Right ventricle myocardium superior (tissue), 1 donor: ENCODE data around the gene GPD2. TPM values are rescaled to one million over a fixed set of nuclear protein-coding genes. Genes with fewer than 3 reads are reported as not detected.

Experiments used
- ATAC-seq: fragments of 200-7000 bp; cut with Tn5 transposase; one replicate; pipeline ENCODE4 v1.9.1; 2020; ENCODE audit warnings: mild to moderate bottlenecking; ENCODE audit not compliant: poor library complexity
- DNase-seq: peaks from one replicate; pipeline ENCODE4 v3.0.0-alpha.2; 2020
- intact Hi-C: fragments of 100-400 bp; cut with DNase I; formaldehyde crosslinking; loops from one replicate; pipeline ENCODE4 v1.11.2; 2022
- long read RNA-seq: library from polyadenylated mRNA; unstranded; transcript quantifications from one replicate; pipeline ENCODE4 v2.0.0, GENCODE V29; 2021
- total RNA-seq: library from RNA; stranded (reverse); fragmentation: NEBNext Ultra II Directional; extraction: Animal tissue kit (Norgen Biotek cat#: 25700); gene quantifications from one replicate; pipeline ENCODE4 v1.2.1, GENCODE V29; 2021
- donor health status: DM: no; HTN: yes; CAD: no; lungs with severe emphysema.

The GPD2 gene
- 15.8 TPM for total RNA-seq
- long read RNA-seq, full-length matches to known transcripts = 6 of 11 reads
- long read RNA-seq, partial matches to known transcripts = 2 of 11 reads
- long read RNA-seq, other reads (novel, unspliced or antisense) = 3 of 11 reads

DNA sequence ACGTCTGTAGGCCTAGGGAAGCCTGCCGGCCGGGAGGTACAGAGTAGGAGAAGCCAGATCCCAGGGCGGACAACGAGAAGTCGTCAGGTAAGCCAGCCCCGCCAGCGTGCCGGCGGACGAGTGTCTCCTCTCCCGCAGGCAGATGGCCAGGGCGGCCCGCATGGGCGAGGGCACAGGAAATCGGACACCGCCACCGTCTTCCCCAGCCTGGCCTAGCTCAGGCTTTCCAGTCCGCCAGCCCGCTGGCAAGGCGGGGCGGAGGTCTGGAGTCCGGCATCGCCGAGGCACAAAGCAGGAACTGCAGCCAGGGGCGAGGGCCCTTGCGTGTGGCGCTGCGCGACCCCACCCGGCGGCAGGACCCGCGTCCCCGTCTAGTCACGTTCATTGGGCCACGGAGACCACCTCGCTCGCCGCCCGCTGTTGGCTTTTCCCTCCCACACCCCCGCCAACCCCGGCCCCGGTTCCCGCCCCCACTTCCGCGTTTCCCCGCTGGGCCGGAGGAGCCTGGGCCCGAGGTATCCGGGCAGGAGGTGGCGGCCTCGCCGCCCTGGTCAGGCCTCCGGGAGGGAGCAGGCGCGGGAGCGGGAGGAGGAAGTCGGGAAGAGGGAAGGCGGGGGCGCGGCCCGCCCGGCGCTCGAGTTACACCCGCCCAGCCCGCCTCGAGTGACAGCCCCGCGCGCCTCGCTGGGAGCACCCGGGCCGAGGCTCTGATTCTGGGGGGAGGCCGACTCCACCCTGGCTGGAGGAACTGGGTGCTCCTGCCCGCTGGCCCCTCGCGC is at the start of gene GPD2:
Gene GPD2, plus strand, starts transcription at position 662 of the 779 bp plus-strand sequence. CDS start 39,727 bp downstream, outside the sequence.
- ATAC-seq (peak; percentile 99), DNase-seq (peak; percentile 96)
- intact Hi-C loops = loop anchor here (5.0 kb wide), 1 partner anchor 34 kb away; no protein-coding TSS in a partner anchor

DNA sequence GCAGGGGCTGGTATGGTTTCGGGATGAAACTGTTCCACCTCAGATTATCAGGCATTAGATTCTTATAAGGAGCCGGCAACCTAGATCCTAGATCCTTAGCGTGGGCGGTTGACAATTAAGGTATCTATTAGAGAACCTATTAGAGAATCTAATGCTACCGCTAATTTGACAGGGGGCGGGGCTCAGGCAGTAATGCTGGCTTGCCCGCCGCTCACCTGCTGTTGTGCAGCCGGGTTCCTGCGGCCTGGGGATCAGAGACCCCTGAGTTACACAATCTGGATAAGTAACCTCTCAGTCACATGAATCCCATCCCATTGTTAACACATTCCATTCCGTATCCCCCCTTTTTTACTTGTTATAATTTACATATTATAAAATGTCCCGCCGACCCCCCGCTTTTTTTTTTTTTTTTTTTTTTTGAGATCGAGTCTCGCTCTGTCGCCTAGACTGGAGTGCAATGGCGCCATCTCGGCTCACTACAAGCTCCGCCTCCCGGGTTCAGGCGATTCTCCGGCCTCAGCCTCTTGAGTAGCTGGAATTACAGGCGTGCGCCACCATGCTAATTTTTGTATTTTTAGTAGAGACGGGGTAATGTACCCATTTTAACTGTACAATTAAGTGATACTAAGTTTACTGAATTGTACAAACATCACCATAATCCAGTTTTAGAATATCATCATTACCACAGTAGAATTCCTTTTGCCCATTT is 42.0 kb upstream of the GPD2 start:
- ATAC-seq (no peak), DNase-seq (no peak)
- intact Hi-C loops = no loop called here

DNA sequence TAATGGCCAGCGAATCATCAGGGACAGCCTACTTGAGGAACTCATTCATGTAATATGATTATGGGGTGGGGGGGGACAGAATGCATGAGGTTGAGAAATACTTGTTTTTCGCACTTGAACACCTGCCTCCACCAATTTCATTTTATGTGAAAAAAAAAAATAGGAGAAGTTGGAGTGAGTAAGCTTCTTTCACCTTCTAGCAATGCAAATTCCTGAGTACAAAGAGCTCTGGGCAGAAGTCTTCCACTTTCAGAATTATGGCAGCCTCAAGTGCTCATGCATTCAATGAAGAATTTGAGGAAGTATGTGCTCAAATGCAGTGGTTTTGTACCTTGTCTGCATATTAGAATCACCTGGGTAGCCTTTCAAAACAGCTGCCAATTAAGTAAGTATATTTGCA is 40.1 kb upstream of the GPD2 start:
- intact Hi-C loops = no loop called here
- ATAC-seq = no peak

DNA sequence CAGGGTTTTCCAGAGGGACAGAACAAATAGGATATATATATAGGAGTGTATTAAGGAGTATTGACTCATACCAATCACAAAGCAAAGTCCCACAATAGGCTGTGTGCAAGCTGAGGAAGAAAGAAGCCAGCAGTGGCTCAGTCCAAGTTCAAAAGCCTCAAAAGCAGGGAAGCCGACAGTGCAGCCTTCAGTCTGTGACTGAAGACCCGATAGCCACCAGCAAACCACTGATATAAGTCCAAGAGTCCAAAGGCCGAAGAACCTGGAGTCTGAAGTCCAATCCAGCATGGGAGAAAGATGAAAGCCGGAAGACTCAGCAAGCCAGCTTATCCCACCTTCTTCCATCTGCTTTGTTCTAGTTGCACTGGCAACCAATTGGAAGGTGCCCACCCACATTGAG is 39.0 kb upstream of the GPD2 start:
- ATAC-seq (no peak), DNase-seq (no peak)
- intact Hi-C loops = no loop called here

More for the DNA sequence above, 40.1 kb upstream of the GPD2 start:
- no peak for DNase-seq

DNA sequence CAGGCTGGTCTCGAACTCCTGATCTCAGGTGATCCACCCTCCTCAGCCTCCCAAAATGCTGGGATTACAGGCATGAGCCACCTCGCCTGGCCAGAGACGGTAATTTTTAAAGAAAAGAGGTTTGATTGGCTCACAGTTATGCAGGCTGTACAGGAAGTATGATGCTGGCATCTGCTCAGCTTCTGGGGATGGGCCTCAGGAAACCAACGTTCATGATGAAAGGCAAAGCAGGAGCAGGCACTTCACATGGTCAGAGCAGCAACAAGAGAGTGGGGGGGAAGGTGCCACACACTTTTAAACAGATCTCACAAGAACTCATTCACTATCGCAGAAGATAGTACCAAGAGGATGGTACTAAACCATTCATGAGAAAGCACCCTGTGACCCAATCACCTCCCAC is 38.0 kb upstream of the GPD2 start:
- DNase-seq (no peak), ATAC-seq (no peak)
- intact Hi-C loops = no loop called here

DNA sequence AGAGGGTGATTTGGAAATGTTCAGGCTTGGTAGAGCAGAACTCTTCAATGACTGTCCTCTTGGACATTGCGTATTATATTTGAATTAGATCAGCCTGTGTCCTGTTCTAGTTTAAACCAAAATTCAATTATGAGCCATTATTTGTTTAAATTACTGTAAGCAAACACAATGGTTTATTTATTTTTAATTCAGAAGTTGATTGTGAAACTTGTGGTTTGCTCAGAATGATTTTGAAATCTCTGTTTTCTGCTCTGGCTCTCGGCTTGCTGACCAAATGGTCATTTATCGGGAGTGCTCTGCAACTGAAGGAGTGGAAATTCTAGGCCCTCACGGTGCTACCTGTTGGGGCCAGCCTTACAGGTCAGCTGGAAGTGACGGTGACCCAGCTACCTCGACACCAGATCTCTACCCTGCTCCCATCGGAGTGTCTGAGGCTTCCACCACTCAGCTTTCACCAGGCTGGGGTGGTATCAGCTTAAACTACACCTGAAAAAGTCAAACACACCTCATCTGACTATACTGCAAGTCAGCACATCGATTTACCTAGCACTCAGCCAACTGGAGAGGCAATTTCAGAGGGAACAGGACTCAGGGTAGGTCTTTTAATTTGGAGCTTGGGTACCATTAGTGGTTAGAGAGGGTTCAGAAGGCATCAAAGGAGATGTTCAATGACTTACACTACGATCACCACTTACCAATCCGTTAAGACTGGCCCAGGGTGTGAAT is 36.8 kb upstream of the GPD2 start:
- intact Hi-C loops = no loop called here
- no peak for ATAC-seq
- no peak for DNase-seq

DNA sequence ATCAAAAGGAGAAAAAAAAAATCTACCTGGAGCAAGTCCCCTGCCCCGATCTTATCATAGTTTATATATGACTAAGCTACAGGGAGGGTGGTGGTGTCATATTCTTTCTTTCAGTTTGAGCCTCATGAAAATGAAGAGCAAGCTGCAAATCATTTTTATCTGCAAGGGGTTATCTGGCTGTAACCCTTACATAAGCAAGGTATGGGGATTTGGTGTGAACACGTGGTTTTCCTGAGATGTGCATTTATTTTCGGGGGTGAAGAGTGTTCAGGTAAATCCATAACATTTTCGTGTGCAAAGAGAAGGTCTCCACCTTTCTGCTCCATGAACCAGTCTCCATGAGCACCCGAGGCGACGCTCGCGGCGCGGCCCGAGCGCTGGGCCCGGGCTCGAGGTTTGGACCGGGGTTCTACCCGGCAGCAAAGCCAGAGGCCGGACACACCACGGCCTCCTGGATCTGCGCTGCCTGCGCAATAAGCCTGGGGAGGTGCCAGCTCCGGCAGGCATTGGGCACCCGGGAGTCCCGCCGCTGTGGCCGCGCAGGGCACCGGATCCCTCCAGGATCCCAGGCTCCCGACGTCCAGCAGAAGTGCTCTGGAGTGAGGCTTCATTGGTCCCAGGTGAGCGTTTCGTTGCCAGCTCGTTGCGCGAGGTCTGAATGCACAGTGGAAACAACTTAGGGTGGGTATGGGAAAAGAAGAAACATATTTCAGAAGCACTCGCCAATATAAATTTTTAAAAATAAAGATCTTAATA is 36.1 kb upstream of the GPD2 start:
- ATAC-seq (peak; percentile 96), DNase-seq (peak; percentile 90)
- intact Hi-C loops = loop anchor here (5.0 kb wide), 2 partner anchors 37 to 68 kb away; partner anchors contain the start of genes GPD2 and NR4A2

DNA sequence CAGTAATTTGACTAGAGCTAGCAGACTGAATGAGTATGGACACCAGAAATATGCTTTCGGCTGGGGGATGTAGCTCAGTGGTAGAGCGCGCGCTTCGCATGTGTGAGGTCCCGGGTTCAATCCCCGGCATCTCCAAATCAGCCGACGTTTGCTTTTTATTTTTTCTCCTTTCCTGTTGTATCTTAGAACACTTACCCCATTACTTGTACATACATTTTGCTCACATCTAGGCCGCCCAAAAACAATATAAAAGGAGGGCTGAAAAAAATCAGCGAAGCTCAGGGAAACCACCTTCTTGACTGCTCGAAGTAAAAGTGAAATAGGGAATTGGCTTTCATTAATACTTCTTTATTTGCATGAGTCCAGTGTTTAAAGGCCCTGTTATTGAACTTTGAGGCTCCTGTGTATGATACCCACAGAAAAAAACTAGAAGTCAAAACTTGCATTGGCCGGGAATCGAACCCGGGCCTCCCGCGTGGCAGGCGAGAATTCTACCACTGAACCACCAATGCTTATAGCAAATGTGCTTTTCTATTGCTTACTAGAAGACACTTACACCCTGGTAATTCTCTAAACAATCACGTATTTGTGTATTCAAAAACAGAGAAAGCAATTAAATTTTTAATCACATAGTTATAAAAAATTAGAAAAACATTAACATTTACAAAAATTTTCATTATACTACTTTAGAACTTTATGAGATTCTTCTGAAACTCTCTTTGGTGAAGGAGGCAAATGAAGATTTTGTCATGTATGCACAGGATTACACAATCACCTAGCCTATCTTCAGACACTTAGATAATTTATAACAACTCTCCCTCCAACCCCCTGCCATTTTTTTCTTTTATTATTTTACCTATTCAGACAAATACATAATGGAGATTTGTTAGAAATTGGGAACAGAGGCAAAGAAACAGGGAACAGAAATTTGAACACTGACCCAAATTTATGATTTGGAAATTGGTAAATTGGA is 35.2 kb upstream of the GPD2 start:
- DNase-seq (peak; percentile 69), ATAC-seq (peak; percentile 93)
- intact Hi-C loops = loop anchor here (5.0 kb wide), 2 partner anchors 36 to 69 kb away; partner anchors contain the start of genes GPD2 and NR4A2

DNA sequence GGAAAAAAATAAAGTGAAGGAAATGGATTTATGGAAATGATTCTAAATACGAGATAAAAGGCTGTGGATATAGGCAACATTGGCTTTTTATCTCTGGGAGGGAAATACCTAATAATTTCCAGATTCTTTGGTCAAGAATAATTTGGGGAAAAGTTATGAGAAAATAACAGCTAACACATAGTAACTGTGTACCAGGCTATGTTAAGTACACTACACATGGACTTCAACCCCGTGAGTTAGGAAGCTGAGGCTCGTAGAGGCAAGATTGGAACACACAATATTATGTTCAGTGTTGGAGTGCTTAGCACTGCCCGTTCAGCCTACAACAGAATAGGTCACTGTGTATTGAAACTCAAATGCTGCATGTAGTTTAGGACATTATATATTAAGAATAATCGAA is 34.3 kb upstream of the GPD2 start:
- intact Hi-C loops = loop anchor here (5.0 kb wide), 2 partner anchors 35 to 70 kb away; partner anchors contain the start of genes GPD2 and NR4A2
- no peak for ATAC-seq
- DNase-seq = no peak

DNA sequence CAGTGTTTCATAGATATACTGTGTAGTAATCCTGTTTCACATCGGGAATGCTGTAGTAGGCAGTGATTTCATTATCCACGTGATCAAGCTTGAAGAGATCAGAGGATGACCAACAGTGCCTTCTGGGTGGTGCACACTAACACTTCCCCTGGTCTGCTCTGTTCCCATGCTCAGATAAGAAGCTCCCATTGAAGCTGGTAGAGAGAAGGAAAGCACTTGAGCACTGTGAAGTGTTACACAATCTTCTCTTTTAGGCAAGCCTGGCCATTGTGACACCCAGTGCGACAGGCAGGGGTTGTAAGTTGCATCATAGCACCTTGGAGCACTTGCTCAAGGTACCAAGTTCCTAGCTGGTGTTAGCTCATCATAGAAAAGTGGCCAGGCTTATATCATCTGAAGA is 30.6 kb upstream of the GPD2 start:
- ATAC-seq (peak; percentile 56), DNase-seq (peak; percentile 43)
- intact Hi-C loops = no loop called here

DNA sequence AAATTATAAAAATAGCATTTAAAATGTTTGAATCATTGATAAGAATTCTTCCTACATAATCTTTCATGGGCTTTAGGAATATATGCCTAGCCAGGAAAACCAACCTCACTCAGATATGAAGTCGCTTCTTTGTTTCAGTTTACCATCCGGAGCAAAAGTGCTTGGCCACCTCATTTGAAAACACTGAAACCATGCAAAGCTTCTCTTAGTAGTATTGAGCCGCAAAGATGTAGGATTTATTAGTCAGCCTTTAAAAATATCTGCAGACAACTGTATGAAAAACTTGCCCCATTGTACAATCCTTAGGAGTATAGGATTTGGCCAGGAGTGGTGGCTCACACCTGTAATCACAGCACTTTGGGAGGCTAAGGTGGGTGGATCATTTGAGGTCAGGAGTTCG is 24.3 kb upstream of the GPD2 start:
- intact Hi-C loops = no loop called here
- DNase-seq = no peak
- ATAC-seq = no peak

DNA sequence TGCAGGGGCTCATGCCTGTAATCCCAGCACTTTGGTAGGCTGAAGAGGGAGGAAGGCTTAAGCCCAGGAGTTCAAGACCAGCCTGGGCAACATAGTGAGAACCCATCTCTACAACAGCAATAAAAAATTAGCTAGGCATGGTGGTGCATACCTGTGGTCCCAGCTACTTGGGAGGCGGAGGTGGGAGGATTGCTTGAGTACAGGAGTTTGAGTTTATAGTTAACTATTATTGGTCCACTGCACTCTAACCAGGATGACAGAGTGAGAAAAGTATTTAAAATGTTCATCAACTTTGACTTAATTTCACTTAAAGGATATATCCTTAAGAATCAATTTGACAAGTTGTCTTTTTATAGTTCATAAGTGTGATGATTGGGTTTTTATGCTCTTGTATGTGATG is 14.3 kb upstream of the GPD2 start:
- DNase-seq (no peak), ATAC-seq (no peak)
- intact Hi-C loops = no loop called here

DNA sequence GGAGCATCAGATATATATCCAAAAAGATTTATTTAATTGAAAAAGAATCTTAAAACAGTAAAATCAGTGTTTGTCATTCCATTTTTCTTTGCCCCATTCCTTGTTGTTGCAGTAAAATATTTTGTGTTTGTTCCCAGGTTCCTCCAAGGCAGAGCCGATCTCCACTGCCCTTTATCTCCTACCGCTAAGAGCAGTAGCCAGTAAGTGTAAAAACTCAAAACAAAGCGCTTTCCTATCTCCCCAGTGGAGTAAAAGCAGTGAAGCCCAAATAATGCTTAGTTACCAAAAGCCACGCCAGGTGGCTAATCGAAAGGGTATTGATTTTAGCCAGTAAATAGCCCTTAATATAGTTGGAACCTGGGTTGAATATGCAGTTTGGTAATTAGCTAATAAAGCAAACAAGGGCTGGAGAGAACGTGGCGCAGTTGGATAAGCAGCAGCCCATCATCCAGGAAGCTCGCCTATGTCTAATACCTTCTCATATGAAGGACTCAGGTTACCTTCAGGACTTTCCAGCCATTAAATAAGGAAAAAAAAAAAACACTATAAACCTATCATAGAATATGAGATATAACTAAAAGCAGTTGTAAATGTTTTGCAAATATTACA is 12.4 kb upstream of the GPD2 start:
- no peak for ATAC-seq
- intact Hi-C loops = no loop called here

DNA sequence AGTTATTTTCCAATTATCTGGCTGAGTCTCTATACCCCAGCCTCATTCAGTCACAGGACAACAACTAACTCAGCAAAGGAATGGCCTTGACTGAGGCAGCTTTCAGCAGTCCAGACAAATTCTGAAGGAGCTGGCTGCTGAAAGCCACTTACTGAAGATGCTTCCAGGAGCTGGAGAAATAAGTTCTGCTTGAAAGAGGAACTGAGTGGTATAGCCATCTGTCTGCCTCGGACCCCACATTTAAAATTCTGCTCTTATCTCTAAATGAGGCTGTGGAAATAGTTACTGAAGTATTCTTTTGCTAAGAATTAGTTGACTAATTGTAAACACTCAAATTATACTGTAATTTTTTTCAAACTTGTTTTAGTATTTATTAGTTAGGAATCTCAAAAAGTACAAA is 9.1 kb upstream of the GPD2 start:
- no peak for DNase-seq
- ATAC-seq = no peak
- intact Hi-C loops = no loop called here

More for the DNA sequence above, 12.4 kb upstream of the GPD2 start:
- DNase-seq = no peak

DNA sequence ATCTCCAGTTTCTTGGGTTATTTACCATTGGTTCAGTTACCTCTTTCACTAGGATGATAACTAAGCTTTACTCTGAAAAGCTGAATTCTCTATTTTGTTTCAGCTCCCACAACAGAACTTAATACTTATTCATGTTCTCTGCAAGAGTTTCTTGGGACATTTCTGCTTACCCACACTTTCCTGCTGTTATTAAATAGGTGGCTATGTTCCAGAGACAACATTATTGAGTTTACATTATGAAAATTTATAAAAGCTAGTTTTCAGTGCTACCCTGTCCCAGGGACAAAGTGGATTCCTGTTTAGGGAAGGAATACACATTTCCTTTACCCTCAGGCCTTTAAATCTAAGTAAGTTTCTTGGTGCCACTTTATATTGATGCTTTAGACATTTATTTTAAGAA is 7.0 kb upstream of the GPD2 start:
- ATAC-seq (no peak), DNase-seq (no peak)
- intact Hi-C loops = no loop called here

DNA sequence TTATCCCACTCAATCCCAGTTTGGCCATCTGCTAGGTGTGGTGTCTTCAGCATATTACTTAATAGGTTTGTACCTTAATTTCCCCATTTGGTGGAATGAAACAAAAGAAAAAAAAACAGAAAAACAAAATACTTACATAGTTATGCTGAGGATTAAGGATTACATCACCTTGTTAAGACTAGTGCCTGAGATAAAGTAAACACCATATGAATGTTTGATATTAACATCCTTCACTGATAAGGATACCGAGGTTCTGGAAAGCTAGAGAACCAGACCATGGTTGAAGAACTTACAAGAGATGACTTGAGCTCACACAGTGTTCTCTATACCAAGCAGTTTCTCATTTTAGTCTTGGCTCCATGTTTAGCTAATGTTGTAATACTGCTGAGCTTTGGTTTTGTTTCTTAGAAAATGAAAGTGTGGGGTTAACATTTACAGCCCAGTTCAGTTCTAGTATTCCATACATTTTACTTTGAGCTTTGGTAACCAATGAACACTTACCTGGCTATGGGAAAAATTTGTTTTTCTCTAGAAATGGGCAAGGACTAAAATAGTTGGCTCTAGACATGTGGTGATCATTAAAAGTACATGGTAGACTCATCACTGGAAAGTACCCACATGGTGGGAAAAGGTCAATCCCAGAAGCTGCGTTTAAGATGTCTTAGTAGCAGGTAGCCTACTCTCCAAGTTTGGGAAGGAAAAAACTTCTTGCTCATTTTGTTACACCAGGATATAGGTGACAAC is 5.8 kb upstream of the GPD2 start:
- intact Hi-C loops = no loop called here
- ATAC-seq = no peak

More for the DNA sequence above, 5.8 kb upstream of the GPD2 start:
- DNase-seq = no peak
